HG03064 (cell line): Measurements from ENCODE around the gene LONP2.
"Not testable (repeated sequence)": the region's sequence is repeated elsewhere in the genome, so short reads cannot be mapped to it uniquely, and the experiment has no call there.

Experiments
- ATAC-seq: cut with Tn5 transposase; IDR thresholded peaks from one replicate; pipeline ENCODE4 v1.9.1; 2021; ENCODE audit warnings: low read depth; ENCODE audit not compliant: unreplicated experiment

LONP2 gene

GRCh38 chr16:48284772-48285409, 40.8 kb downstream of the LONP2 start:
- no peak for ATAC-seq

- no peak for ATAC-seq
Measured at GRCh38 chr16:48287239-48287638, 43.1 kb downstream of the LONP2 start.

- ATAC-seq, result no peak
Measured at GRCh38 chr16:48291303-48291702, 47.2 kb downstream of the LONP2 start.

GRCh38 chr16:48291754-48292153, 47.7 kb downstream of the LONP2 start:
- ATAC-seq, result no peak

GRCh38 chr16:48292452-48292851, 48.4 kb downstream of the LONP2 start:
- ATAC-seq, result no peak

GRCh38 chr16:48294724-48295123, 50.6 kb downstream of the LONP2 start:
- no peak for ATAC-seq

- ATAC-seq, result no peak
Measured at GRCh38 chr16:48295488-48296281, 51.6 kb downstream of the LONP2 start.

GRCh38 chr16:48299471-48299870, 55.4 kb downstream of the LONP2 start:
- no peak for ATAC-seq

- no peak for ATAC-seq
Measured at GRCh38 chr16:48300391-48300856, 56.3 kb downstream of the LONP2 start.

GRCh38 chr16:48308535-48308934, 64.4 kb downstream of the LONP2 start:
- ATAC-seq, result no peak

GRCh38 chr16:48310908-48311641, 67.0 kb downstream of the LONP2 start:
- no peak for ATAC-seq

- ATAC-seq, result not testable (repeated sequence)
Measured at GRCh38 chr16:48313905-48314304, 69.8 kb downstream of the LONP2 start.

- ATAC-seq, result no peak
Measured at GRCh38 chr16:48317026-48317425, 72.9 kb downstream of the LONP2 start.

GRCh38 chr16:48317614-48318315, 73.7 kb downstream of the LONP2 start:
- ATAC-seq, result no peak

GRCh38 chr16:48318630-48319029, 74.5 kb downstream of the LONP2 start:
- ATAC-seq, result no peak

GRCh38 chr16:48321317-48322036, 77.4 kb downstream of the LONP2 start:
- ATAC-seq, result no peak

GRCh38 chr16:48323783-48324775, 80.0 kb downstream of the LONP2 start:
- no peak for ATAC-seq

- ATAC-seq, result no peak
Measured at GRCh38 chr16:48326915-48327314, 82.8 kb downstream of the LONP2 start.

GRCh38 chr16:48329138-48329537, 85.0 kb downstream of the LONP2 start:
- no peak for ATAC-seq
